GM19238 (cell line): ENCODE data around the gene UBE2H.
A peak's percentile ranks its signal among the peaks of the same experiment; 100 is the strongest.

Experiments used
- DNase-seq: peaks from one replicate; pipeline ENCODE4 v3.0.0; 2011; ENCODE audit warnings: low spot score; ENCODE audit not compliant: insufficient read length

Gene UBE2H

GRCh38 chr7:129950191-129950932 is 2.4 kb downstream of the UBE2H start:
- no peak for DNase-seq

GRCh38 chr7:129949292-129950133 is 3.2 kb downstream of the UBE2H start:
- DNase-seq = no peak

DNA sequence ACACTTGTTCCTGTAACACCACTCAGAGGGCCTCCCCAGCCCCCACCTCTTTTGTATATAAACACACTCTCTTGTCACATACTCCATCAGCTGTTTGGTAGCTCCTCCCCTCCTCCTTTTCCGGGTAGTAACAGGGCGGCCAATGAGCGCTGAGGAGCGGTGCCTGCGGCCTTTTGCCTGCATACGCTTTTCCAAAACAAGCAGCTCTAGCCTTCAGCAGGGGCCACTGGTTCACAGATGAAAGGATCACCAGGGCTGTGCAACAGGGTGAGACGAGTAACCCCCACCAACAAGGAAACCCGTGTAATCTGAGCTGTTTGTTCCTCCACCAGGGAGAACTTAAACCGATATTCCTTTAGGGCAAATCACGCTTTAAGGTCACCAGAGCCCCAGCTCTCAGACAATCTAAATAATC is 3.9 kb downstream of the UBE2H start:
- peak; percentile 76 for DNase-seq

GRCh38 chr7:129948338-129948737 is 4.4 kb downstream of the UBE2H start:
- no peak for DNase-seq

GRCh38 chr7:129947701-129948100 is 5.1 kb downstream of the UBE2H start:
- DNase-seq = no peak

- no peak for DNase-seq
Measured at GRCh38 chr7:129947049-129947448, 5.7 kb downstream of the UBE2H start.

DNA sequence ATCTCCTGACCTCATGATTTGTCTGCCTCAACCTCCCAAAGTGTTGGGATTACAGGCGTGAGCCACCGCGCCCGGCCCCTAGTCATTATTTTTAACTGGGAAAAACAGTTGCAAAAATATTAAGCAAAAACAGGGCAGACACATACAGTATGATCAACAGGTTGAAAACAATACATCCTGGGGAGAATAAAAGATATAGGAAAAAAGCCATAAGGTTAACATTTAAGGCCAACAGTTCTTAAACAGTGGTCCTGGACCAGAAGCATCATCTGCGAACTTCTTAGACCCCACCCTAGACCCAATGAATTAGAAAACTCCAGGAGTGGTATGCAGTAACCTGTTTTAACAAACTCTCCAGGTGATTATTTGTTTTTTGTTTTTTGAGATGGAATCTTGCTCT is 6.5 kb downstream of the UBE2H start:
- no peak for DNase-seq

DNA sequence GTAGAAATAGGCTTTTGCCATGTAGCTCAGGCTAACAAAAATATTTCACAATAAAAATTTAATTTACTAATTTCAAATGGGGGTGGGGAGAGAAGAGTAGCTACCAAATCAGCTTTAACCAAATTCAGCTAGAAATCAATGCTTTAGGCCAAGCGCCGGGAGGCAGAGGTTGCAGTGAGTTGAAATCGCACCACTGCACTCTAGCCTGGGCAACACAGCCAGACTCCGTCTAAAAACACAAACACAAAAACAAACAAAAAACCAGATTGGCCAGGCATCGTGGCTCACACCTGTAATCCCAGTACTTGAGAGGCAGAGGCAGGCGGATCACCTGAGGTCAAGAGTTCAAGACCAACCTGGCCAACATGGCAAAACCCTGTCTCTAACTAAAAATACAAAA is 9.4 kb downstream of the UBE2H start:
- DNase-seq = no peak

GRCh38 chr7:129940329-129940728 is 12.4 kb downstream of the UBE2H start:
- DNase-seq = no peak

GRCh38 chr7:129939881-129940280 is 12.9 kb downstream of the UBE2H start:
- DNase-seq = no peak

GRCh38 chr7:129933627-129934026 is 19.1 kb downstream of the UBE2H start:
- no peak for DNase-seq

DNA sequence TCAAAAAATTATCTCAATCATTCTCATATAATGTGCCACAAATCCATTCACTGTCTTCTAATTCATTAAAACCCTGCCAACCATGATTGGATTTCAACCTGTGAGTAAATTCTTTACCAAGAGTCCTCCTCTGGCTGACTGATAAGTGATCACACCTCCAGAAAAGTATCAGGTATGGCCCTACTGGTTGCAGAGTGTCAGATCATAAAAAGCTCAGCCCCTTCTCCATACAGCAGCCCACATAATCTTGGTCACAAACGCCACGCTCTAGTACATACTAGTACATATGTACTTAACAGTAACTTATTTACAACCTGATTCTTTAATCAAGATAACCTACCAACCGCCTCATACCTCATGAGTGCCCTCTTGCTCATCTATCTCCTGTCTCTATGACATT is 26.1 kb downstream of the UBE2H start:
- DNase-seq = no peak

DNA sequence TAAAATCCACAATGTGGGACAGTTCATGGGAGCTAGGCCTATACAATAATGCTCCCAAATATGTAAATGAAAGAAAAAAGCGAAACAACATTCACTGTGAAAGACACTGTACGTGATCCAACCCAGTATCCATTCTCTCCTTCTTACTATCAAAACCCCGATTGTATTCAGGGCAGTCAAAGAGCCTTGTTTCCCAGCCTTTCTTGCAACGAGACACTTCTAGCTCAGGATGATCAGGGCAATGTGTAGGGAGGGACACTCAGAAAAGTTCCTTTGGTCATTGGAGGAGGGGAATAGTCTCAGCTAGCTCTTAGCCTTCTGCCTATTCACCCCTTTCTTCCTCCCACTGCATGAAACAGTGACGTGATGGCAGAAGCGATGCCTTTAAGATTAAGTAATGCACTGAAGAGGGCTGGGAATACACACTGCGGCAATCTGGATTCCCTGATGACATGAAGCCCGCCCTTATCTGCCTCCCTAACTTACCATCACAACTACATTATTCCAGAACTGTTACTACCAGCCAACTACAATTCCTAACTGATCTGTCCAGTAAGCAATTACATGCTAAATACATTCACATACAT is 27.3 kb downstream of the UBE2H start:
- no peak for DNase-seq

DNA sequence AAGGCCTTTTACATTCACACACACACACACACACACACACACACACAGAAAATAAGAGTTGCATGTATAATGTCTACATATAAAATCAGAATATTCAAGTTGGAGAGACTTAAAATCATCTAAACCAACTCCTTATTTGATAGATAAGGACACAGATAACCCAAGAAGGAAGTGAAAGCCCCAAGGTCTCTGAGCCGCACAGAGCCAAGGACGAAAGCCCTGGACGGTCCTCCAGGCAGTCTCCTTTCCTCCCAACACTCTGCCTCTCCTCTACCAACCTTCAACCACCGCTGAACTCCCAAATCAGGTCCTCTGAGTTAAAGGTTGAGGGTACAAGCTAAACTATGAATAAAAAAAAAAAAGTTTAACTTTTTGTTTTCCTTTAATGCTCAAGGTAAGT is 28.2 kb downstream of the UBE2H start:
- peak; percentile 31 for DNase-seq

GRCh38 chr7:129923709-129924108 is 29.1 kb downstream of the UBE2H start:
- DNase-seq = peak; percentile 13

DNA sequence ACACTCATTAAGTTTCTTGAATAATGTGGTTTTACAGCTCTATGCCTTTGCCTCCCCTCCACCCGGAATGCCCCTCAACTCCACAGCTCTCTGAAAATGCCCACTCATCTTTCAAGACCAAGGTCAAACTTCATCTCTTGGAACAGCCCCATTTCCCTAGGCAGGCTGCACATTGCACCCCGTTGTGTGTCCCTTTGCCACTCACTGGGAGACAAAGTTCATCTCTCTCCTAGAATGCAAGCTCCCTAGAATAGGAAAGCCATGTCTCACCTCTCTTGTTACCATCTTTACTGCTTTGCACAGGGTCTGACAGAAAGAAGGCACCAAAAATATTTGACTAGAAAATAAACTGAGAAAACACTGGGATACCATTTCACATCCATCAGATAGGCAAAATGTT is 33.3 kb downstream of the UBE2H start:
- no peak for DNase-seq

- DNase-seq = no peak
Measured at GRCh38 chr7:129918922-129919321, 33.8 kb downstream of the UBE2H start.

GRCh38 chr7:129917934-129918333 is 34.8 kb downstream of the UBE2H start:
- no peak for DNase-seq

DNA sequence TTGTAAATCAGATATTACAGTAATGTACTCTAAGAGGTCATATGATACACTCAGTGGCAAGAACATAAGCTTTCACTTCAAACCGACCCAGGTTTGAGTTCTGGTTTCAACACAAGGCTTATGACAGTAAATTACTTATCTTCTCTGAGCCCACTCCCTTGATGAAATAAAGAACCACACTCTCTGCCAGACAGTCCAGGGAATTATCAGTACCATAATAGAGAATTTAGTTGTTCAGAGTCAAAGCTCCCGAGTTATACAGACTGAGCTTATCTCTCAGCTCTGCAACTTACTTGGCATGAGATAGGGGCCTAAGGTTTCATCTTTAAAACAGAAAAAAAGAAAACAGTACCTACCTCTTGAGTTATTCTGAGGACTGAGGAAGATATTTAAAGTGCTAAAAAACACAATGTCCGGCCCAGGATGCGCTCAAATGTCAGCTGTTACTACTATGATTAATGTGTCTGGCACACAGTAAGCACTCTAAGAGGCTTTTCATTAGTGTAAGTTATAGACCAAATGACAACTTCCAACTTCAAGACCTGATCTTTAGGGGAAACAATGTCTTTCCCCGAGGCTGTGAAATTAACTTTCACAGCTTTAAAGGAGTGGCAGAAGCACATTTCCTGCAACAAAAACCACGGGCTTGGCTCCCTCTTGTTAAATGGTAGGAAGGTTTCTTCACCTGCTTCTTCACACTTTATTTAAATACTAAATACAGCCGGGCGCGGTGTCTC is 38.1 kb downstream of the UBE2H start:
- no peak for DNase-seq

- no peak for DNase-seq
Measured at GRCh38 chr7:129913428-129913827, 39.3 kb downstream of the UBE2H start.

GRCh38 chr7:129911790-129912189 is 41.0 kb downstream of the UBE2H start:
- no peak for DNase-seq

- no peak for DNase-seq
Measured at GRCh38 chr7:129909669-129910068, 43.1 kb downstream of the UBE2H start.
